Skeletal muscle satellite cell (primary cell): ENCODE results near the gene RAPGEF5.

ENCODE experiments used
- H3K27me3 ChIP-seq: 2 replicates; pipeline ENCODE4 v1.7.0; 2013; ENCODE audit warnings: low read length; ENCODE audit not compliant: control insufficient read depth, insufficient read depth
- H3K36me3 ChIP-seq: 2 replicates; pipeline ENCODE4 v1.7.0; 2013; ENCODE audit warnings: mild to moderate bottlenecking, control low read depth, low read length; ENCODE audit not compliant: insufficient read depth
- H3K4me1 ChIP-seq: 2 replicates; pipeline ENCODE4 v1.7.0; 2013; ENCODE audit warnings: low read length; ENCODE audit not compliant: control insufficient read depth, insufficient read depth
- H3K4me2 ChIP-seq: 2 replicates; pipeline ENCODE4 v1.7.0; 2013; ENCODE audit warnings: mild to moderate bottlenecking, low read length
- H3K4me3 ChIP-seq: 2 replicates; pipeline ENCODE4 v1.7.0; 2013; ENCODE audit warnings: low read length
- H3K9ac ChIP-seq: 2 replicates; pipeline ENCODE4 v1.7.0; 2013; ENCODE audit warnings: mild to moderate bottlenecking, low read depth, low read length, moderate library complexity
- H3K9me3 ChIP-seq: replicated peaks from 2 replicates; pipeline ENCODE4 v1.7.0; 2013; ENCODE audit warnings: mild to moderate bottlenecking, control low read depth, low read length

RAPGEF5 gene

DNA sequence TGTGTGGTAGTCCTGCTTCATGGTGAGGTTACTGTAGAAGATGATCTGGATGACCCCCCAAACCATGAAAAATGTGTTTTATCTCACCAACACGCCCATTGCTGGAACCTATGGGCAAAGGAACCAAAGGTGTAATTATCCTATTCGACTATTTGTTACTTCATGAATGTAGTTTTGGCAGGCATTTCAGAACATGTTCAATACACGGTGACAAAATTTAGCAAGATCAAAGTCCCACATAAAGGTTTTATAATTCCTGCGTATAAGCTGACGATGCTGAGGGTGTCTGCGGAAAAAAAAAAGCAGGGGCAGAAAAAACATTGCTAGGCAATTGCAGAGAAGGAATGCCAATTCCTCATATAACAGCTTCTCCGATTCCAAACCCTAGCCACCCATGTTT, 13.3 kb downstream of the RAPGEF5 start:
- Histone ChIP-seq H3K4me3 (no peak overlapping the region), H3K9ac (no peak overlapping the region), H3K27me3 (no peaks in the 10 kb centered on the region), H3K4me2 (no peak overlapping the region), H3K4me1 (no peaks in the 10 kb centered on the region), H3K9me3 (no peaks in the 10 kb centered on the region), H3K36me3 (no peaks in the 10 kb centered on the region)

GRCh38 chr7:22343071-22343470, 13.9 kb downstream of the RAPGEF5 start:
- Histone ChIP-seq H3K27me3 (no peaks in the 10 kb centered on the region), H3K36me3 (no peaks in the 10 kb centered on the region), H3K4me3 (no peak overlapping the region), H3K9me3 (no peaks in the 10 kb centered on the region), H3K9ac (no peak overlapping the region), H3K4me2 (no peak overlapping the region), H3K4me1 (no peaks in the 10 kb centered on the region)

DNA sequence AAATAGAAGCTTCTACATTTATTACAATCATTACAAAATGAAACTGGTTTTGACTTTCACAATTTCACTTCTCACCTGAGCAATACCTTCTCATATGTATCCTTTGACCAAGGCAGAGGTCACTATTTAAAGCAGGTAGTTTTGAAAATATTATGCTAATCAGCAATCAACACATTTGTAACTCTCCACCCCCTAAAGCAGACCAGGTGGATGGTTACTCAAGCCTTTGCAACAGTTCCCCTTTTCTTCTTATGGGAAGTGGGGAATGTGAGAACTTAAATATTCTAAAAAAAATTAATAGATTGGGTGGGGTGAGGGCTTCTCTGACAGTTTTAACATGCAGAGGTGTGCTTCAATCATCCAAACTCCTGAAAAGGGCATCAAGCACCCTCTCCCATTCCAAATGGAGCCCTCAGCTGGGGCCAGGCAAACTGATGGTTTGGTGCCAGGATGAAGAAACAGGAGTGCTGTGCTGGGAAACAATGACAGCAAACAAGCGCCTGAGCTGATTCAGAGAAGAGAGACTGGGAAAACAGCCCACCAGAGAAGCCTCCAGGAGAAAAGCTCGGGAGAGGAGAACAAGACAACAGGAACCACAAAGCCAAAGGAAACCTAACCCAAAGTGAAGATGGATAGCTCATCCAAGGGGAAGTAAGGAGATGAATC, 17.1 kb downstream of the RAPGEF5 start:
- no peaks in the 10 kb centered on the region for H3K9me3 ChIP-seq
- no peaks in the 10 kb centered on the region for H3K4me1 ChIP-seq
- no peaks in the 10 kb centered on the region for H3K36me3 ChIP-seq
- H3K27me3 ChIP-seq: no peaks in the 10 kb centered on the region
- no peak overlapping the region for H3K4me3 ChIP-seq
- no peak overlapping the region for H3K4me2 ChIP-seq
- no peak overlapping the region for H3K9ac ChIP-seq

- Histone ChIP-seq H3K4me3 (no peak overlapping the region), H3K4me1 (no peaks in the 10 kb centered on the region), H3K9me3 (no peaks in the 10 kb centered on the region), H3K4me2 (no peak overlapping the region), H3K27me3 (no peaks in the 10 kb centered on the region), H3K36me3 (no peaks in the 10 kb centered on the region), H3K9ac (no peak overlapping the region)
These were observed 18.1 kb downstream of the RAPGEF5 start for GRCh38 chr7:22338877-22339276.

DNA sequence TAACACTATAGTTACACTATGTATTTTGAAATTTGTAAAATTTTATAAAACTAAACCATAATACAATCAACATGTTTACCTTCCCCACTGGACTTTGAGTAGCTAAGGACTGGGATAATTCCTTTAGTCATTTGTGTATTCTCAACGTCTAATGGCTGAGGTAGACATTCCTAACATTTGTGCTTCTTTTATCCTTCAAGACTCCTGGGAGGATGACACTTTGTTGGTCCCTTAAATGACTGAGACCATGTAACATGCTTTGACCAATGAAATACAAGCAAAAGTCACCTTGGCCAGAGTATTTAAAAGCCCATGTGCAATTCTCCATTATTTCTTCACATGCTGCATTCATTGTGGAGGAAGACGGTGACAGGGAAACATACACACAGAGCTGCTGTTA, 18.5 kb downstream of the RAPGEF5 start:
- Histone ChIP-seq H3K36me3 (no peaks in the 10 kb centered on the region), H3K9ac (no peak overlapping the region), H3K4me2 (no peak overlapping the region), H3K9me3 (no peaks in the 10 kb centered on the region), H3K4me1 (no peaks in the 10 kb centered on the region), H3K27me3 (no peaks in the 10 kb centered on the region), H3K4me3 (no peak overlapping the region)

- H3K9ac ChIP-seq: no peak overlapping the region
- no peaks in the 10 kb centered on the region for H3K4me1 ChIP-seq
- H3K27me3 ChIP-seq: no peaks in the 10 kb centered on the region
- H3K4me3 ChIP-seq: no peak overlapping the region
- no peaks in the 10 kb centered on the region for H3K9me3 ChIP-seq
- no peaks in the 10 kb centered on the region for H3K36me3 ChIP-seq
- no peak overlapping the region for H3K4me2 ChIP-seq
These were observed 23.2 kb downstream of the RAPGEF5 start for GRCh38 chr7:22333680-22334141.

DNA sequence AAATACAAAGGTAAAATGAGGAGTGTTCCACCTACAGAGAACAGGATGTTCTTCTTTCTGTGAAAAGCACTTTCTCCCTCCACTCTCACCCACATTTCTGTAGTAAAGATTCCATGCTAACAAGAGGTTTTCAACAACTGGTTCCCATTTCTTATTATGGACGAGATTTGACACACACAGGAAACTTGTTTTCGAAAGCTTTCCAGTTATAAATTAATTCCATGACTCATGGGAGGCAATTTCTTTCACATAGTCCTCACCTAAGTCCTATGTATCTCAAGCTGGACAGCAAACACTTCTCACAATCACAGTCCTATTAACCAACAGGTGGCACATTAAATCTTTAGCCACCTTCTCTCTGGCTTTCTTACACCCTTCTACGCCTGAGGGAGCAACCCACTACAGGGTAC, 24.5 kb downstream of the RAPGEF5 start:
- no peaks in the 10 kb centered on the region for H3K9me3 ChIP-seq
- no peaks in the 10 kb centered on the region for H3K36me3 ChIP-seq
- H3K27me3 ChIP-seq: no peaks in the 10 kb centered on the region
- H3K9ac ChIP-seq: no peak overlapping the region
- no peak overlapping the region for H3K4me3 ChIP-seq
- no peak overlapping the region for H3K4me2 ChIP-seq
- H3K4me1 ChIP-seq: no peaks in the 10 kb centered on the region

DNA sequence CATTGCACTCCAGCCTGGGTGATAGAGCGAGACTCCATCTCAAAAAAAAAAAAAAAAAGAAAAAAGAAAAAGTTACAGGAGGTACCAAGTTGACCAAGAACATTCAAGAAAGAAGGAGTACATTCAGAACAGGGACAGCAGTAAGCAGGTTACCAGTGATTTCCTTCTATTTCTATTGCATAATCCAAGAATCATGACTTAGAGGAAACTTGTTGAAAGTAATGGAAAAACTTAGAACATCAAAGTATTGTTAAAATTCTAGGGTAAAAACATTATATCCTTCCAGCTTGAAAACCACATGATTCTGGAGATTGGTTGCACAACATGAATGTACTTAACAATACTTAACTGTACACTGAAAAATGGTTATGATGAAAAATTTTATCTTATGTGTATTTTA, 25.2 kb downstream of the RAPGEF5 start:
- no peak overlapping the region for H3K4me2 ChIP-seq
- no peak overlapping the region for H3K4me3 ChIP-seq
- no peaks in the 10 kb centered on the region for H3K27me3 ChIP-seq
- no peaks in the 10 kb centered on the region for H3K36me3 ChIP-seq
- no peak overlapping the region for H3K9ac ChIP-seq
- H3K4me1 ChIP-seq: no peaks in the 10 kb centered on the region
- no peaks in the 10 kb centered on the region for H3K9me3 ChIP-seq

- no peaks in the 10 kb centered on the region for H3K9me3 ChIP-seq
- H3K4me2 ChIP-seq: no peak overlapping the region
- H3K36me3 ChIP-seq: no peaks in the 10 kb centered on the region
- H3K4me1 ChIP-seq: no peaks in the 10 kb centered on the region
- no peak overlapping the region for H3K4me3 ChIP-seq
- H3K9ac ChIP-seq: no peak overlapping the region
- no peaks in the 10 kb centered on the region for H3K27me3 ChIP-seq
These were observed 26.1 kb downstream of the RAPGEF5 start for GRCh38 chr7:22330903-22331302.

- H3K4me1 ChIP-seq: no peaks in the 10 kb centered on the region
- H3K27me3 ChIP-seq: no peaks in the 10 kb centered on the region
- no peak overlapping the region for H3K9ac ChIP-seq
- no peak overlapping the region for H3K4me3 ChIP-seq
- no peak overlapping the region for H3K4me2 ChIP-seq
- no peaks in the 10 kb centered on the region for H3K36me3 ChIP-seq
- H3K9me3 ChIP-seq: no peaks in the 10 kb centered on the region
These were observed 27.0 kb downstream of the RAPGEF5 start for GRCh38 chr7:22329816-22330524.

- H3K36me3 ChIP-seq: no peaks in the 10 kb centered on the region
- H3K9me3 ChIP-seq: no peaks in the 10 kb centered on the region
- H3K9ac ChIP-seq: no peak overlapping the region
- no peaks in the 10 kb centered on the region for H3K27me3 ChIP-seq
- no peaks in the 10 kb centered on the region for H3K4me1 ChIP-seq
- no peak overlapping the region for H3K4me3 ChIP-seq
- no peak overlapping the region for H3K4me2 ChIP-seq
These were observed 30.8 kb downstream of the RAPGEF5 start for GRCh38 chr7:22326181-22326580.

DNA sequence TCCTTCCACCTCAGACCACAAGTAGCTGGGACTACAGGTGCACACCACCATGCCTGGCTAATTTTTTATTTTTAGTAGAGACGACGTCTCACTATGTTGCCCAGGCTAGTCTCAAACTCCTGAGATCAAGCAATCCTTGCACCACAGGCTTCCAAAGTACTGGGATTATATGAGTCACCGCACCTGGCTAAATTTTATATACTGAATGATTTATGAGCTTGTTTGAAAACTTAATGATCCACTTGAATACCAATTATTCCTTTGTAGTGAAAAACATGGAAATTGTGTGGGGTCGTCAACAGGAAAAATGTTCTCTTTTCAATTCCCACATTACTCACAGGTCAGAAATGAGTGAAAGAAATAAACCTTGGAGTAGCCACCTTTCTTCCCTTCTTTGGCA, 31.3 kb downstream of the RAPGEF5 start:
- Histone ChIP-seq H3K9ac (no peak overlapping the region), H3K4me1 (no peaks in the 10 kb centered on the region), H3K27me3 (no peaks in the 10 kb centered on the region), H3K4me3 (no peak overlapping the region), H3K9me3 (no peaks in the 10 kb centered on the region), H3K4me2 (no peak overlapping the region), H3K36me3 (no peaks in the 10 kb centered on the region)
